ENCODE data around the gene OPCML.

OPCML gene

GRCh38 chr11:132475026-132475425 is 1057.3 kb downstream of the OPCML start:
- H3K27ac ChIP-seq: no peak overlapping the region
- no peak for TF ChIP-seq CTCF (conservative IDR thresholded peaks at IDR 0.05)

GRCh38 chr11:132472411-132473172 is 1059.7 kb downstream of the OPCML start:
- H3K27ac ChIP-seq: no peak overlapping the region
- TF ChIP-seq CTCF (conservative IDR thresholded peaks at IDR 0.05): peak; percentile 40

GRCh38 chr11:132471466-132471865 is 1060.8 kb downstream of the OPCML start:
- H3K27ac ChIP-seq: no peak overlapping the region
- no peak for TF ChIP-seq CTCF (conservative IDR thresholded peaks at IDR 0.05)

- no peak for TF ChIP-seq CTCF (conservative IDR thresholded peaks at IDR 0.05)
- no peak overlapping the region for H3K27ac ChIP-seq
Measured at GRCh38 chr11:132466983-132467382, 1065.3 kb downstream of the OPCML start.

- TF ChIP-seq CTCF (conservative IDR thresholded peaks at IDR 0.05): peak; percentile 53
- no peak overlapping the region for H3K27ac ChIP-seq
Measured at GRCh38 chr11:132464939-132465338, 1067.4 kb downstream of the OPCML start.

- no peak for TF ChIP-seq CTCF (conservative IDR thresholded peaks at IDR 0.05)
- no peak overlapping the region for H3K27ac ChIP-seq
Measured at GRCh38 chr11:132464003-132464342, 1068.3 kb downstream of the OPCML start.

GRCh38 chr11:132463295-132464002 is 1068.9 kb downstream of the OPCML start:
- no peak overlapping the region for H3K27ac ChIP-seq
- no peak for TF ChIP-seq CTCF (conservative IDR thresholded peaks at IDR 0.05)

Data from VCaP (cell line).